GM21717 (cell line): ENCODE results near the gene NETO2.
"Not testable (repeated sequence)": the region's sequence is repeated elsewhere in the genome, so short reads cannot be mapped to it uniquely, and the experiment has no call there.

ENCODE experiments used
- ATAC-seq: cut with Tn5 transposase; IDR thresholded peaks from one replicate; pipeline ENCODE4 v1.9.1; 2021; ENCODE audit warnings: mild to moderate bottlenecking, moderate library complexity; ENCODE audit not compliant: unreplicated experiment

NETO2 gene

DNA sequence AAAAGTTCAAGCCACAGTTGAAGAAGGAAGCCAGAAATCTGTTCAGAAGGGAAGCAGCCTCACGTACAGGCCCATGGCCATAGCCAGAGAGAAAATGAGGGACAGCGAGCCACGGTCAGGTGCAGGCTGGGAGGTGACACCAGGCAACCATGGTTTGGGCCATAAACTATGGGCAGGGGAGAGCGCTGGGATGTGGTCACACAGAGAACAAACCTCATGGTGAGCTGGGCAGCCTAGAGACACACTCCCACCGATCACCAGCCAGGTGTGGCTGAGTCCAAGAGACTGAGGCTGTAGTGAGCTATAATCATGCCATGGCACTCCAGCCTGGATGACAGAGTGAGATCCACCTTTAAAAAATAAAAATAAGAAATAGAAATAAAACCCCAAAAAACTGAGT lies 76.5 kb downstream of the NETO2 start:
- ATAC-seq = no peak

DNA sequence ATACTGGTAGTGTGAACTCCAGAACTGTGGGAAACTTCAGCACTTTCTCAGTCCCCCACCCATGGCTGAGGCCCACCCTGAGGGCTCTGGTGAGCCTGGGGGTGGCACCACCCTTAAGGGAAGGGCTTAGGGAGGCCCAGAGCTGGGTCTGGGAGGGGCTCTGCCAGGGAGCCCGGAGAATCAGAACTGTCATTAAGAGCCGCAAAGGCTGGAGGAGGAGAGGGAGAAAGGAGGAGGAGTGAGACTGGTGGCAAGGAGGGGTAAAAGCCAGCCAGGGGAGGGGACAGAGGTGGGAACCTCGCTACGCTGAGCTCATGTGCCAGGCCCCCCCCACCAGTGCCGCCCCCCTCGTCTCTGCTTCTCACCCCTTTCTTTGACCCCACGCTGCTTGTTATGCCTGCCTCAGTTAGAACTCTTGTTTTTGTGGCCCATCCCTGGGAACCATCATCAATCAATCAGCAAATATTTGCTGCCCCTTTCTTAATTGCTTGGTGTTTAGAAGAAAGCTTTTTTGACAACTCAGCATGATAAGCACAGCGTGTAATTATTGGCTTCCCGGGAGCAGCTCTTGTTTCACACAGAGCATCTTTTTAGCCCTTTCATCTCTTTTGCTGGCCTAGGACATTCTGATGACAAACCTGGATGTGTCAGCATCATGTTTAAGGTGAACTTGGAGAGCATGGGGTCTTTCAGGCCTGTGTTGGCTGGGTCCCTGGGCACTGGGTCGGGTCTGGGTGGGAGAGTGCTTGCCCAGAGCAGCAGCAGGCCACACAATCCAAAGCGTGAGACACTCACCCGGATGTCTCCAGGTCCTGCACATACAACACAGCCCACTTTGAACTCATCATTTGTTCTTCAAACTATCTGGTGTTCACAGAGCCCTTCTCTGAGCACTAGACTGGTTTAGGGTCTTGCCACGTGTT lies 77.7 kb downstream of the NETO2 start:
- ATAC-seq = no peak

DNA sequence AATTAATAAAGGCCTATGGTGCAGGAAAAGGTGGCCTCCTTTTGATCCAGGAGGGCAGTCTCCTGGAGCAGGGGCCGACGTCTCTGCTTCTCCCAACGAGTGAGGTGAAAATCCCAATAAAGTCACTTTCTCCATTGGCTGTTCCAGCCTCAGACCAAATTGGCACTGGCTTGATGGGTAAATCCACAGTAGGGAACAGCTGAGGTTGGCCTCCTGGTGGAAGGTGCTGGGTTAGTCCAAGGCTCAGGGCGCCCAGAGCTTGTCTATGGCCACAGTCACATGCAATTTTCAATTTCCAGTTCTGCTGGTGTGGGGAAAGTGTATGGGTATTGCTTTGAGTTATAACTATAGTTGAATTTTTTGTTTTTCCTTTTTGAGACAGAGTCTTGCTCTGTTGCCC lies 79.0 kb downstream of the NETO2 start:
- ATAC-seq = no peak

DNA sequence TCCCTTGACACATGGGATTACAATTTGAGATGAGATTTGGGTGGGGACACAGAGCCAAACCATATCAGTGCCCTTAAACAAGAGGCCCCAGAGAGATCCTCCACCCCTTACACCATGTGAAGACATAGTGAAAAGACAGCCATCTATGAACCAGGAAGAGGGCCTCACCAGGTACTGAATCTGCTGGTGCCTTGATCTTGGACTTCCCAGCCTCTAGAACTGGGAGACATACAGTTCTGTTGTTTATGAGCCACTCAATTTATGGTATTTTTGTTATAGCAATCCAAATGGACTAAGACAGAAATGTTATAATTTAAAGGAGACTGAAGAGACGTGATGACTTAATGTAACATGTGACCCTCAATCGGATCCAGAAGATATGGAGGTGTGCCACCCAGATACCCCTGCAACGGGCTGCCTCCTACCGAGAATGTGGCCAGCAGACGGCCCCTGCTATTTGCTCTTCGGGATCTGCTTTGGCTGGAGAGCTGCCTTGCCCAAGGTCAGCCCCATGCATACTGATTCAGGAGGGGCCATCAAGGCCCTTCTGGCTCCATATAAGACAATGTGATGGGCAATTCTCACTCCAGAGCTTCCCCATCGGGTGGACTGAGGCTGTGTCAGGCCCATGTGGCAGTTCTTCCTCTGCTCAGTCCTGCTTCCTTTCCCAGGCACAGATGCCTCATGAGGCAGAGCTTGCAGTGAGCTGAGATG lies 80.6 kb downstream of the NETO2 start:
- ATAC-seq = no peak

DNA sequence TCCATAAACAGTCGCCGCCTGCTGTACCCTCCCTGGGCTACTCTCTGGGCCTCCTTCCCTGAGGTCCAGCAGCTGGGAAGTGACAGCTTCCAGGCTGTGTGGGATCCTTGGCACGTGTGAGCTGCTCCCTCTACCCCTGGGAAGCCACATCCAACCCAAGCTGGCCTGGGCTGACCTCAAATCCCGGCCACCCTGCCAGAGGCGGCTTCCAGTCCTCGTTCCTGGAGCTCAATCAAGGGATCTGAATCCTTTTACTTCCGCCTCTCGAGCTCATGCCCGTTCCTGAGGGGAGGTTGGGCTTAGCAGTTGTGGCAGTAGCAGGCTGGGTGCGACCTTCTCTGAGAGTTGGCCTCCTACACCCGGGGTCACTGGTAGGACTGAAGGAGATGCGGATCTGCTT lies 82.5 kb downstream of the NETO2 start:
- ATAC-seq = no peak

DNA sequence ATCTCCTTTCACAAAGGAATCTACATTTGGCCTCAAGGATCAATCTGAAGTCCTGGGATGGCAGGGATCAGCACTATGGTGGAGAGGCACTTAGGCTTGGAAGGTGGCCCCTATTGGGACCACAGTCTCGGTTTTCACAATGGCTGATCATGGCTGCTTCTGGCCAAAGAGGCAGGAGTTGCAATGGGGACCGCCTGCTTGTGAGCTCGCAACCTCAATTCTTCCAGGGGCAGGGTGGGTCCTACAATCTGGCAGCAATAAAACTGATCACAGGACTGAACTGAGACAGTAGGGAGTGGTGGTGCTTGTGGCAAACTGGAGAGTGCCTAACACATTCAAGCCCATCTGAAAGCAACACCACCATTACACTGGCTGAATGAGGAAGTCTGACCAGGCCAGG lies 83.1 kb downstream of the NETO2 start:
- ATAC-seq = no peak

DNA sequence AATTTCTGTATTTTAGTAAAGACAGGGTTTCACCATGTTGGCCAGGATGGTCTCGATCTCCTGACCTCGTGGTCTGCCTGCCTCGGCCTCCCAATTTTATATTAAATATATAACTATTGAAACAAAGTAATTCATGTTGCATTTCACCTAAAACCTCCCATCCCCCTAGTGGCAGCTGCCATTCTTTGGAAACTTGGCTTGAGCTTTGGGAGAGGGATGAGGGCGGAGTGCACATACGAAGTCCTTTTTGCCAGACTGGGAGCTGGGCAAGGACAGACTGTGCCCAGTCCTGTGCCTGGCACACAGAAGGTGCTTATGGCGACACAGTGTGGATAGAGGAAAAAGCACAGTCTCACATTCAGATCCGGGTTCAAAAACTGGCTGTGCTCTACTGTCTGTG lies 83.8 kb downstream of the NETO2 start:
- no peak for ATAC-seq

DNA sequence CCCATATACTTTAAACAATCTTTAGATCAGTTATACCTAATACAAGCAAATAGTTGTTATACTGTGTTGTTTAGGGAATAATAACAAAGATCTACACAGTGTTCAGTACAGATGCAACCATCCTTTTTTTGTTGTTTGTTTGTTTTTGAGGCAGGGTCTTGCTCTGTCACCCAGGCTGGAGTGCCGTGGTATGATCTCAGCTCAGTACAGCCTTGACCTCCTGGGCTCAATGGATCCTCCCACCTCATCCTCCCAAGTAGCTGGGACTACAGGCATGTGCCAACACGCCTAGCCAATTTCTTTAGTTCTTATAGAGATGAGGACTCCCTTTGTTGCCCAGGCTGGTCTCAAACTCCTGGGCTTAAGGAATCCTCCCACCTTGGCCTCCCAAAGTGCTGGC lies 84.6 kb downstream of the NETO2 start:
- ATAC-seq = not testable (repeated sequence)

DNA sequence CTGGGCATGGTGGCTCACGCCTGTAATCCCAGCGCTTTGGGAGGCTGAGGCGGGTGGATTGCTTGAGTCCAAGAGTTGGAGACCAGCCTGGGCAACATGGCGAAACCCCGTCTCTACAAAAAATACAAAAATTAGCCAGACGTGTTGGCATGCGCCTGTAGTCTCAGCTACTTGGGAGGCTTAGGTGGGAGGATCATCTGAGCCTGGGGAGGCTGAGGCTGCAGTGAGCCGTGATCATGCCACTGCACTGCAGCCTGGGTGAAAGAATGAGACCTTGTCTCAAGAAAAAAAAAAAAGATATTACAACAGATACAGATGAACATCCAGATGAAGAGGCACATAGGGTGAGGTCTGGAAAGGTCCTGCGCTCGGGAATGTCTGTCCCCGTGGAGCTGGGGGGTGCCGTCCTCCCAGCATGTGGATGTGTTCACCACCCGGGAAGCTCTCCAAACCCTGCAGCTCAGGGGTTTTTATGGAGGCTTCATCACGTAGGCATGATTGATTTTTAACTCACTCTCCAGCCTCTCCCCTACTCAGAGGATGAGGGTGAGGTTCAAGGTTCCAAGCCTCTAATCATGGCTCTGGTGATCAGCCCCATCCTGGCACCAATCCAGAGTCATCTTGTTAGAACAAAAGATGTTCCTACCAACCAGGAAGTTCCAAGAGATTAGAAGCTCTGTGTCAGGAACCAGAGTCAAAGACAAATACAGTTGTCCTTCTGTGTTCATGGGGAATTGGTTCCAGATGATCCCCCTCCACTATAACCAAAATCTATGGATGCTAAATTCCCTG lies 85.3 kb downstream of the NETO2 start:
- ATAC-seq = no peak

DNA sequence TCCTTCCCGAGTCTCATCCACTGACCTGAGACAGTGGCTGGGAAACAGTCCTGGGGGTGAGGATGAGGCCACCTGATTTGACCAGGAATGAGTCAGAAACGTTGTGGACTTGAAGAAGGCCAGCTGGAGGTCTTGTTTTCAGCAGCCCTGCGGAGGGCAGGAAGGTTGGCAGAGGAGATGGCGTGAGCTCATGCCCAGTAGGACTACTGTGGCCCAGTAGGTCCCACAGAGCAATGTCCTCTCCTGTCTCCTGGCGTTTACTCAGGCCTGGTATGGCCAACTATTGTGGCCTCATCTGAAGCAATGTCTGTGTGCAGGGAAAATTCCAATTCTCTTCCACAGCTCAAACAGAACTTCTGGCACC lies 86.1 kb downstream of the NETO2 start:
- ATAC-seq = no peak

DNA sequence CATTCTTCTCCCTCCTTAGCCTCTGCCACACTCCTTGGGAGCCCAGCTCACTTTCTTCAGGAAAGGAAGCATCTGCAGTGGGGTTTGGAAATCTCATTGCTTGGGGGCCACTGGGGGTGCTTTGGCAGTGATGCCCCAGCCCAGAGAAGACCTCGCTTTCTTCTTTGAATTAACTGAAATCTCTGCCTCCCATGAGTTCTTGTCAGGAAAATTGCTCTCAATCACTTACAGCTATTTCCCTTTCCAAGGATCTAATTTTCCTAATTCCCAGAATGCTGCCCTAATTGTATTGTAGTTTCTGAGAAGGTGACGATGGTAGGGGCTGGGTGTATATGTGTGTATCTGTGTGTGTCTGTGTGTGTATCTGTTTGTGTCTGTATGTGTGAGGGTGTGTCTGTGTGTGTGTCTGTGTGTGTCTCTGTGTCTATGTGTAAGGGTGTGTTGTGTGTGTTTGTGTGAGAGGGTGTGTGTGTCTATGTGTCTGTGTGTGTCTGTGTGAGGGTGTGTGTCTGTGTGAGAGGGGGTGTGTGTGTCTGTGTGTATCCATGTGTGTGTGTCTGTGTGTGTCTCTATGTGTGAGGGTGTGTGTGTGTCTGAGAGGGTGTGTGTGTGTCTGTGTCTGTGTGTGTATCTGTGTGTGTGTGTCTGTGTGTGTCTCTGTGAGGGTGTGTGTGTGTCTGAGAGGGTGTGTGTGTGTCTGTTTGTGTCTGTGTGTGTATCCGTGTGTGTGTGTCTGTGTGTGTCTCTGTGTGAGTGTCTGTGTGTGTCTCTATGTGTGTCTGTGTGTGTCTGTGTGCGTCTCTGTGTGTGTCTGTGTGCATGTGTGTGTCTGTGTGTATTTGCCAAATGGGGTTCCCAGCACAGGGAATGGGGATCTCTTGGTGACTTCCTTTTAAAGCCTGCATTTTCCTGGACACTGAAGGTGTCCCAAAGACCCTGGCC lies 86.8 kb downstream of the NETO2 start:
- ATAC-seq = no peak

DNA sequence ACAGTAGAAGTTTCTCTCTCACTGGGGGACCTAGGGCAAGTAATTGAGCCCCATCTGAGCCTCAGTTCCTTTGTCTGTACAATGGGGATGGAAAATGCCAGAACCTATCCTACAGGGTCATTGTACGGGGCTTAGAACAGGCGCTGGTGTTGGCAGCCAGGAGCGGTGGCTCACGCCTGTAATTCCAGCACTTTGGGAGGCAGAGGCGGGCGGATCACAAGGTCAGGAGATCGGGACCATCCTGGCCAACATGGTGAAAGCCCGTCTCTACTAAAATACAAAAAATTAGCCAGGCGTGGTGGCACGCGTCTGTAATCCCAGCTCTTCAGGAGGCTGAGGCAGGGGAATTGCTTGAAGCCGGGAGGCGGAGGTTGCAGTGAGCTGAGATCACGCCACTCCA lies 87.7 kb downstream of the NETO2 start:
- ATAC-seq = not testable (repeated sequence)

DNA sequence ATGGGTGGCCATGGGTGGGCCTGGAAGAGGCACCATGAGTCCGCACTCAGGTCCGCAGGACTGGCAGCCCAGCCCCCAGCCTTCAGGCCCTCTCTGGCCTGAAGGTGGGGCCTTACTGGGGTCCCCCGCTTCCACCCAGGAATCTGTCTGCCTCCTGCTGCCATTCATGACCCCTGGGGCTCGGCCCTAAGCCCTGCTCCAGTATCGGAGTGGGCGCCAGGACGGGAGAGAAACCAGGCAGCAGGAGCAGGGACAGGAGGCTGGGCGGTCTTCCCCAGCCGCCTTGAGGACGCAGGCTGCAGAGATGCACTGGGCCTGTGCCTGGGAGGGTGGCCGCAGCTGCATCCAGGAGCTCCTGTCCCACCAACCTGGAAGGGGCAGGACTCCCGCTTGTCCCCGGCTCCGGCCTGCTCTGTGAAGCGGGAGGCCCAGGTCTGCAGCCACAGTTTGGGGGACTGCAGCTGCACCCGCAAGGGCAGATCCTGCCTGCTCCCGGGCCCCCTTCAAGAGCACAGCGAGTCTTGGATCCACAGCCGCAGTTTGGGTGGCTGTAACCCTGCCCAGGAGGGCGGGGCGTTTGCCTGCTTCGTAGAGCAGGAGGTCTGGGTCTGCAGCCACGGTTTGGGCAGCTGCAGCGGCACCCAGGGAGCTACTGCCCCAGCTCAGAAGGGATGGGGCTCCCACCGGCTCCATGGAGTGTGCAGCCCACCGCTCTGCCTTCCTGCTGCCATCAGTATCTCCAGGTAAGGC lies 88.4 kb downstream of the NETO2 start:
- ATAC-seq = no peak

DNA sequence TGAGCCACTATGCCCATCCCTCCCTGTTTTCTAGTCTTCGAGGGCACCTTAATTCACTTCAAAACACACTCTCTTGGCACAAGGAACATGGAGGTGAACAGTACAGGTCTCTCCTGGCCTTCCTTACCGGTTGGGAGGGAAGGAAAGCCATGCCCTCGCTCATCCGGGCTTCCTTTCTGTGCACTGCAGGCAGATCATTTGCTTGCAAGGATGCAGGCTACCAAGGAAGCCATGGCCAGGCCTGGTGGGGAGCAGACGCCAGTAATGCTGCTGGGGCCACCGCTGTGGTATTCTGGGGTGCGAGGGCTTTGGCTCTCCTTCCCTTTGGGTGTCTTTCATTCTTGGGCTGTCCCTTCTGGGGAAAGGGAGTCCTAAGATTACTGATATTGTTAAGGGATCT lies 89.4 kb downstream of the NETO2 start:
- ATAC-seq = no peak

DNA sequence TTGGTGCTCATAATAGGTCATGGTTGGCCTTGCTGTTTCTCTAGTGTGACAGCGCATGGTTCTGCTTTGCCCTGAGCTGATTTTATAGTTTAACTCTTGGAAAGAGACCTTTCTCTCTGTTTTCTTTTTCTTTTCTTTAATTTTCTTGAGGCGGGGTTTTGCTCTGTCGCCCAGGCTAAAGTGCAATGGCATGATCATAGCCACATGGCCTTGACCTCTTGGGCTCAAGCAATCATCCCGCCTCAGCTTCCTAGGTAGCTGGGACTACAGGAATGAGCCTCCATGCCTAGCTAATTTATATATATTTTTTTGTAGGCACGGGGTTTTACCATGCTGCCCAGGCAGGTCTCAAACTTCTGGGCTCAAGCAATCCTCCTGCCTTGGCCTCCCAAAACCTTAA lies 89.8 kb downstream of the NETO2 start:
- ATAC-seq = no peak

DNA sequence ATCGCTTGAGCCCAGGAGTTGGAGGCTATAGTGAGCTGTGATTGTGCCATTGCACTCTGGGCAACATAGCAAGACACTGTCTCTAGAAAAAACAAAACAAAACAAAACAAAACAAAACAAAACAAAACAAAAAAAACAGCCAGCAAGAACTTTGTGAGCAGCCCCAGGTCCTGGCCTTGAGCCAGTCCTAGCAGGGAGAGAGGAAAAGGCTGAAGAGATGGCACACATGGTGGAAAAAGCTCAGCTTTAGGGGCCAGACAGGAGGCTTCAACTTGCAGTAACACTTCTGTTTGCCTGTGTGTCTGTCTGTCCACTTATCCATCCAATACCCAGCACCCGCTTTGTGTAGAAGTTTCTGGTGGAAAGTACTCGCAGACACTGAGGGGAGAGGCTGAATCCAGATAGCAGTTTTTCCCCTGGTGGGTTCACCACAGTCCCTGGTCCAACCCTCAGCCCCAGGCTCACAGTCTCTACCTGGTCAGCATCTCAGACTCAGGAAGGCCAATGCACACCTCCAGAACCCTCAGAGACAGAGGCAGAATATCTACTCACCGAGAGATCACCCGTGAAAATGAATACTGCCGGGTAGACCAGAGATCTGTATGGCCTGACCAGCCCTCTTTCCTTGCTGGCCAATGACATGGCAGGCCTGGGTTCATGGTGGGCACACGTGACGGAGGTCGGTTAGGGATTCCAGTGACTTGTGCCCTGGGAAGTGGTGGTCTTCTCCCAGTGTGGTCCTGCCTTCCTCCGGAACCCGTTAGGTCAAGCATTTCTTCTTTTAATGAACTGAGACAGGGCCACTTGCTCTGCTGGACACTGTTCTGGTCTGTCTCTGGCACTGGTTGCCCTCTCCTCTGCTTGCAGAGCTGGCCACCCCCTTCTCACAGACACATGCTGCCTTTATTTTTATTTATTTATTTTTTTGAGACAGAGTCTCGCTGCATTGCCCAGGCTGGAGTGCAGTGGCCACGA lies 90.8 kb downstream of the NETO2 start:
- no peak for ATAC-seq

DNA sequence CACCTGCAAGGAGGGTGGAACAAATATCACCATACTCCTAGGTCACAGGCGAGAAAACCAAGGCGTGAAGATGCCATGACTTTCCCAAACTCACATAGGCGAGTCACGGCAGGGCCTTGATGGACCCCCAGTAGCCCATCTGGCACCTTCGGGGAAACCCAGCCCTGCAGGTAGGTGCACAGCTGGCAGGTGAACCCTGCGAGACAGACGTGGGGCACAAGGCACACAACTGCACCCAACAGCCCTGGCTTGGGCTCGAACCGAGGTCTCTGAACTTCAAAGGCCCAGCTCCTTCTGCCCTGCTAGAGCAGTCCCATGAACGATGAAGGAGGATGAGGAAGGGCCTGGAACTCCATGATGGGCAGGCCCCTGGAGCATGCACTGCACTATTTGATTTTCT lies 92.7 kb downstream of the NETO2 start:
- no peak for ATAC-seq

DNA sequence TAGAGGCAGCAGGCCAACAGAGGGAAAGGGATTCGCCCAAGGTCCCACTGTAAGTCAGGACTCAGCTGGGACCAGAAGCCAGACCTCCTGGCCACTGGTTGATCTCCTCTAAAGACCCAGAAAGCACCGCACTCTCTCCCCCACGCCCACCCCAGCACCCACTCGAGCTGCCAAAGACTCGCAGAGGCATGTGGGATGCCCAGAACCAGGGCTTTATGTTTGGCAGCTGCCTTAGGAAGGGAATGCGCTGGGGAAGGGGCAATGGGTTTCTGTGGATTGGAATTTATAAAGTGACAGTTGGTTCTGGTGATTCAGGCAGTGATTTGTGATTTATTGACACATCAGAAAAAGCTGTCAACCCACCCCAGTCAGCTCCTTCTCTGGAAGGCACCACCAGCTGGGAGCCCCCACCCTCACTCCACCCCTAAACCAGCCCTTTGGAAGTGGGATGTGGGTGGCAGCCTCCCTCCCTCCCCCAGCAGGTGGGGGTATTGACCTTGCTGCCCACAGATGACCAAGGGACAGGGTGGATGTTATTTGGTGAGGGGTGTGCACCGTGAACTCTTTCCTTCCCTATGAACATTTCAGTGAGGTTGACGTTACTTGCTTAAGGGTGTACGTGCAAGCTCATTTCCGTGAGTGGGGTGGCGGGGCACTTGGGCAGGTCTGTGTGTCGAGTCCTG lies 93.7 kb downstream of the NETO2 start:
- no peak for ATAC-seq
